SK-N-SH treated with all-trans-retinoic acid at 6 μM for 48 hours (cell line): ENCODE data around the gene KDM4B.

Experiments
- ATAC-seq: fragments of 200-7000 bp; cut with Tn5 transposase; 3 replicates; pipeline ENCODE4 v1.9.1; 2020; ENCODE audit warnings: mild to moderate bottlenecking, moderate library complexity
- BACH2 ChIP-seq: fragments of 250-450 bp; sonication (Bioruptor Pico); IDR thresholded peaks from 2 replicates; pipeline ENCODE4 v1.9.0; 2021; ENCODE audit warnings: mild to moderate bottlenecking, borderline replicate concordance
- CSDC2 ChIP-seq: fragments of 250-450 bp; sonication (Bioruptor Pico); IDR thresholded peaks from 2 replicates; pipeline ENCODE4 v1.5.0; 2020; ENCODE audit warnings: mild to moderate bottlenecking, moderate library complexity
- ESRRG ChIP-seq: fragments of 250-450 bp; sonication (Bioruptor Pico); IDR thresholded peaks from 2 replicates; pipeline ENCODE4 v1.6.1; 2021; ENCODE audit warnings: mild to moderate bottlenecking
- GLIS3 ChIP-seq: fragments of 250-450 bp; sonication (Bioruptor Pico); IDR thresholded peaks from 2 replicates; pipeline ENCODE4 v1.5.0; 2020; ENCODE audit warnings: mild to moderate bottlenecking, moderate library complexity
- PATZ1 ChIP-seq: fragments of 250-450 bp; sonication (Bioruptor Pico); IDR thresholded peaks from 2 replicates; pipeline ENCODE4 v1.8.0; 2020; ENCODE audit warnings: mild to moderate bottlenecking, moderate library complexity, borderline replicate concordance
- PPARA ChIP-seq: fragments of 250-450 bp; sonication (Bioruptor Pico); IDR thresholded peaks from 2 replicates; pipeline ENCODE4 v1.5.0; 2020; ENCODE audit warnings: mild to moderate bottlenecking, borderline replicate concordance
- RARB ChIP-seq: fragments of 250-450 bp; sonication (Bioruptor Pico); IDR thresholded peaks from 2 replicates; pipeline ENCODE4 v1.8.0; 2021; ENCODE audit warnings: mild to moderate bottlenecking, moderate library complexity
- SNAI2 ChIP-seq: fragments of 250-450 bp; sonication (Bioruptor Pico); IDR thresholded peaks from 2 replicates; pipeline ENCODE4 v1.5.0; 2020; ENCODE audit warnings: mild to moderate bottlenecking, moderate library complexity
- TCF4 ChIP-seq: fragments of 250-450 bp; sonication (Bioruptor Pico); IDR thresholded peaks from 2 replicates; pipeline ENCODE4 v1.8.0; 2021; ENCODE audit warnings: mild to moderate bottlenecking, moderate library complexity, borderline replicate concordance
- TOX ChIP-seq: fragments of 250-450 bp; sonication (Bioruptor Pico); IDR thresholded peaks from 2 replicates; pipeline ENCODE4 v1.8.0; 2021; ENCODE audit warnings: mild to moderate bottlenecking, moderate library complexity, borderline replicate concordance
- TSHZ2 ChIP-seq: fragments of 250-450 bp; sonication (Bioruptor Pico); IDR thresholded peaks from 2 replicates; pipeline ENCODE4 v1.5.0; 2020; ENCODE audit warnings: mild to moderate bottlenecking, moderate library complexity
- ZC3H10 ChIP-seq: fragments of 250-450 bp; sonication (Bioruptor Pico); IDR thresholded peaks from 2 replicates; pipeline ENCODE4 v1.5.1; 2021; ENCODE audit warnings: mild to moderate bottlenecking, moderate library complexity
- ZFP3 ChIP-seq: fragments of 250-450 bp; sonication (Bioruptor Pico); IDR thresholded peaks from 2 replicates; pipeline ENCODE4 v1.5.0; 2020; ENCODE audit warnings: mild to moderate bottlenecking, moderate library complexity
- ZFP30 ChIP-seq: fragments of 450-650 bp; formaldehyde crosslinking; IDR thresholded peaks from 2 replicates; pipeline ENCODE4 v1.5.0; 2022; ENCODE audit warnings: mild to moderate bottlenecking, moderate library complexity
- ZNF565 ChIP-seq: fragments of 450-650 bp; formaldehyde crosslinking; conservative IDR thresholded peaks from 2 replicates; pipeline ENCODE4 v1.5.0; 2020; ENCODE audit warnings: low read depth, mild to moderate bottlenecking, moderate library complexity
- ZNF70 ChIP-seq: fragments of 450-650 bp; formaldehyde crosslinking; IDR thresholded peaks from 2 replicates; pipeline ENCODE4 v1.5.0; 2020; ENCODE audit warnings: mild to moderate bottlenecking, moderate library complexity
- ZNF8 ChIP-seq: fragments of 450-650 bp; formaldehyde crosslinking; IDR thresholded peaks from 2 replicates; pipeline ENCODE4 v1.5.0; 2020; ENCODE audit warnings: mild to moderate bottlenecking, moderate library complexity
- TF ChIP-seq, protein P1 (sequence below): fragments of 250-450 bp; sonication (Bioruptor Pico); IDR thresholded peaks from 2 replicates; pipeline ENCODE4 v1.5.1; 2021; ENCODE audit warnings: mild to moderate bottlenecking, moderate library complexity
- TF ChIP-seq, protein P2 (sequence below): fragments of 250-450 bp; sonication (Bioruptor Pico); IDR thresholded peaks from 2 replicates; pipeline ENCODE4 v1.5.1; 2020; ENCODE audit warnings: low read depth, mild to moderate bottlenecking, moderate library complexity
- TF ChIP-seq, protein P3 (sequence below): fragments of 250-450 bp; sonication (Bioruptor Pico); IDR thresholded peaks from 2 replicates; pipeline ENCODE4 v1.8.0; 2021; ENCODE audit warnings: low read depth, mild to moderate bottlenecking, moderate library complexity, borderline replicate concordance

KDM4B gene

DNA sequence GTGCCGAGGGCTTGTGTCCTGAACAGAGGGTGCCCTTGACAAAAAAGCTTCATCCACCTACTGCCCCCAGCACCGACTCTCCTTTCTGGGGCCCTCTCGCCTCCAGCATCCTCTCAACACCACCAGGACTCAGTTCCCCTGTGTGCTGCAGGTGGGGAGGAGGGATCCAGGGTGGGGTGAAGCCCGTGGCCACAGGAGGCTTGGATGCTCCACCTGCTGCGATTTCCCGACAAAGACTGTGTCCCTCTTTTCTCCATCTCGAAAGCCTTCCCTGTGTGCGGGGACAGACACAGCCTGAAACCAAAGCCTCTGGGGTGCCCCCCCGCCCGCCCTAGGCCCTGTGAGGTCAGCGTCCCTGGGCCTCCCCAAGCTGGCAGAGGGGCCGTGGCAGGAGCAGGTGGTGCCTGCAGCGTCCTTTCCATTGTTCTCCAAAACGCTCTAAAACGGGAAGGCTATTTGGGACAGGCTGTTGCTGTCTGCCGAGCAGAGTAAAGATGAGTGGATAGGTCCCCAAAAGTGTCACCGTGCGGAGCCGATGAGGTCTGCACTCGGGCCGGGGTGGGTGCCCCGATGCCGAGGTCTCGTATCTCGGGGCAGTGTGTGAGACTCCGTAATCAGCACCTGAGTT, 186.0 kb downstream of the KDM4B start:
- TF ChIP-seq ZNF565 (CRISPR knock-in tag): no peak
- no peak for TF ChIP-seq ESRRG (CRISPR knock-in tag)
- no peak for TF ChIP-seq ZNF8 (CRISPR knock-in tag)
- TF ChIP-seq PATZ1 (CRISPR knock-in tag): no peak
- no peak for TF ChIP-seq ZFP30
- TF ChIP-seq ZC3H10: no peak
- TF ChIP-seq TSHZ2 (CRISPR knock-in tag): no peak
- TF ChIP-seq GLIS3 (CRISPR knock-in tag): no peak
- no peak for TF ChIP-seq RARB (CRISPR knock-in tag)
- TF ChIP-seq, protein P1, sequence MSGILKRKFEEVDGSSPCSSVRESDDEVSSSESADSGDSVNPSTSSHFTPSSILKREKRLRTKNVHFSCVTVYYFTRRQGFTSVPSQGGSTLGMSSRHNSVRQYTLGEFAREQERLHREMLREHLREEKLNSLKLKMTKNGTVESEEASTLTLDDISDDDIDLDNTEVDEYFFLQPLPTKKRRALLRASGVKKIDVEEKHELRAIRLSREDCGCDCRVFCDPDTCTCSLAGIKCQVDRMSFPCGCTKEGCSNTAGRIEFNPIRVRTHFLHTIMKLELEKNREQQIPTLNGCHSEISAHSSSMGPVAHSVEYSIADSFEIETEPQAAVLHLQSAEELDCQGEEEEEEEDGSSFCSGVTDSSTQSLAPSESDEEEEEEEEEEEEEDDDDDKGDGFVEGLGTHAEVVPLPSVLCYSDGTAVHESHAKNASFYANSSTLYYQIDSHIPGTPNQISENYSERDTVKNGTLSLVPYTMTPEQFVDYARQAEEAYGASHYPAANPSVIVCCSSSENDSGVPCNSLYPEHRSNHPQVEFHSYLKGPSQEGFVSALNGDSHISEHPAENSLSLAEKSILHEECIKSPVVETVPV (CRISPR knock-in tag): no peak
- no peak for TF ChIP-seq ZNF70 (CRISPR knock-in tag)
- TF ChIP-seq BACH2 (CRISPR knock-in tag): no peak
- TF ChIP-seq, all 23 proteins: peak for 0
- ATAC-seq: no peak

DNA sequence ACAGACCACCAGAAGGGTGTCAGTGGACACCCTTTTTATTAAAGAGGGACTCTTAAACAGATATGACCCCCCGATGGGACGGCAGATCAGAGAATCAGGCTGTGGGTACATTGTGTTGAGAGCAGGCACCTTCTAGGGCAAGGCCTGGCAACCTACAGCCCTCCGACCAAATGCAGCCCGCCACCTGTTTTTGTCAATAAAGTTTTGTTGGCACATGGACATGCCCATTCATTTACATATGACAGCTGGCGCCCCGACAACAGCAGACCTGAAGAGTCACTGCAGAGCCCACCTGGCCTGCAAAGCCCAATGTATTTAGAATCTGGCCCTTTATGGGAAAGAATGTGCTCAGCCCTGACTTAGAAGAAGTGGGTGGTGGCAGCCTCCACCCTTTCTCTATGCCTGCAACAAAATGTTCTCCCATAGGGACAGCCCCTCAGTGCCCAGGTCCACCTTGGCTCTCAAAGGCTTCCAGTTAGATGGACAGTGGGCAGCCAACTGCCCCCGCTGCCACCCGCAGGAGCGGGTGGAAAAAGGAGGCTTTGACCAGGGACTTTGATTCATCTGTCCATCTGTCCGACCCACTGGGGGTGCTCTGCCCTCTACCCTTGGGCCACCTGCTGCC, 186.8 kb downstream of the KDM4B start:
- ATAC-seq: no peak
- TF ChIP-seq ZC3H10 (no peak), ZFP3 (no peak), TSHZ2 (CRISPR knock-in tag) (no peak)

DNA sequence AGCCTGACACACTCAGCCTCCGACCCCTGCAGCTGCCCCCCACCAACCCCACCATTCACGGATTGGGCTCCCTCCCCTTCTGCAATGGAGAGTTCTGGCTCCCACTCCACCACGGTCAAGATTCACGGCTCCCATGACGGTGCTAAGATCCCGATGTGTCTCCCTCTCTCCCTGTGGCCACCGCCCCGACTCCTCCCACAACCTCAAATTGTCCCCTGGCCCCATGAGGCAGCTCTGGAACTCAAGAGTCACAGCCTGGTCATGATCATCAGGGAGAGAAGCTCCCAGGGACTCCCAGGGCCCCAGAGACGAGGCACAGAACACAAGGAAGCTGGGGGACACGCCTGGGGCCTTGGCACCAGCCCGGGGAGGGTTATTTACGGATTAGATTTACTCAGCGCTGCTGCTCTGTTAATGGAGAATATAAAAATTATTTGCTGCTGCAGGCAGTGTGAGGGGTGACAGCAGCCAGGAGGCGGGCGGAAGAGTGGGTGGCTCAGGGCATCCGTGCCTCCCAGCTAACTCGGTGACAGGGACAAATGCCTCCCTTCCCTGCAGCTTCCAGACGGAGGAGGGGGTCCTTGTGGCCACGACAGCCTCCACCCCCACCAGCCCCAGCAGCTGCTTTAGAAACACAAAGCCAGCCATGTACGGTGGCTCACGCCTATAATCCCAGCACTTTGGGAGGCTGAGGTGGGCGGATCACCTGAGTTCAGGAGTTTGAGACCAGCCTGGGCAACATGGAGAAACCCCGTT, 187.5 kb downstream of the KDM4B start:
- no peak; the same call in 2 of the 3 replicates for ATAC-seq
- TF ChIP-seq ZFP30 (no peak), CSDC2 (CRISPR knock-in tag) (no peak), BACH2 (CRISPR knock-in tag) (no peak), TOX (no peak), TCF4 (CRISPR knock-in tag) (no peak), ESRRG (CRISPR knock-in tag) (no peak), PPARA (CRISPR knock-in tag) (no peak), RARB (CRISPR knock-in tag) (no peak), ZNF70 (CRISPR knock-in tag) (no peak), TSHZ2 (CRISPR knock-in tag) (no peak), ZNF565 (CRISPR knock-in tag) (no peak), SNAI2 (CRISPR knock-in tag) (no peak), GLIS3 (CRISPR knock-in tag) (no peak), ZNF8 (CRISPR knock-in tag) (no peak)
- TF ChIP-seq, protein P2, sequence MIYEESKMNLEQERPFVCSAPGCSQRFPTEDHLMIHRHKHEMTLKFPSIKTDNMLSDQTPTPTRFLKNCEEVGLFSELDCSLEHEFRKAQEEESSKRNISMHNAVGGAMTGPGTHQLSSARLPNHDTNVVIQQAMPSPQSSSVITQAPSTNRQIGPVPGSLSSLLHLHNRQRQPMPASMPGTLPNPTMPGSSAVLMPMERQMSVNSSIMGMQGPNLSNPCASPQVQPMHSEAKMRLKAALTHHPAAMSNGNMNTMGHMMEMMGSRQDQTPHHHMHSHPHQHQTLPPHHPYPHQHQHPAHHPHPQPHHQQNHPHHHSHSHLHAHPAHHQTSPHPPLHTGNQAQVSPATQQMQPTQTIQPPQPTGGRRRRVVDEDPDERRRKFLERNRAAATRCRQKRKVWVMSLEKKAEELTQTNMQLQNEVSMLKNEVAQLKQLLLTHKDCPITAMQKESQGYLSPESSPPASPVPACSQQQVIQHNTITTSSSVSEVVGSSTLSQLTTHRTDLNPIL (CRISPR knock-in tag): no peak
- TF ChIP-seq, protein P3, sequence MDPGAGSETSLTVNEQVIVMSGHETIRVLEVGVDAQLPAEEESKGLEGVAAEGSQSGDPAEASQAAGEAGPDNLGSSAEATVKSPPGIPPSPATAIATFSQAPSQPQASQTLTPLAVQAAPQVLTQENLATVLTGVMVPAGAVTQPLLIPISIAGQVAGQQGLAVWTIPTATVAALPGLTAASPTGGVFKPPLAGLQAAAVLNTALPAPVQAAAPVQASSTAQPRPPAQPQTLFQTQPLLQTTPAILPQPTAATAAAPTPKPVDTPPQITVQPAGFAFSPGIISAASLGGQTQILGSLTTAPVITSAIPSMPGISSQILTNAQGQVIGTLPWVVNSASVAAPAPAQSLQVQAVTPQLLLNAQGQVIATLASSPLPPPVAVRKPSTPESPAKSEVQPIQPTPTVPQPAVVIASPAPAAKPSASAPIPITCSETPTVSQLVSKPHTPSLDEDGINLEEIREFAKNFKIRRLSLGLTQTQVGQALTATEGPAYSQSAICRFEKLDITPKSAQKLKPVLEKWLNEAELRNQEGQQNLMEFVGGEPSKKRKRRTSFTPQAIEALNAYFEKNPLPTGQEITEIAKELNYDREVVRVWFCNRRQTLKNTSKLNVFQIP (CRISPR knock-in tag): no peak
